HEK293T (cell line): ENCODE results near the gene CCNK.

ENCODE experiments used
- BHLHE40 ChIP-seq: fragments of 450-650 bp; IDR thresholded peaks from 2 replicates; pipeline ENCODE4 v1.6.1; 2016; ENCODE audit warnings: mild to moderate bottlenecking, moderate library complexity, borderline replicate concordance
- ELF4 ChIP-seq: fragments of 450-650 bp; IDR thresholded peaks from 2 replicates; pipeline ENCODE4 v1.6.1; 2017; ENCODE audit warnings: antibody characterized with exemption
- FOXK2 ChIP-seq: fragments of 450-650 bp; IDR thresholded peaks from 2 replicates; pipeline ENCODE4 v1.6.1; 2016; ENCODE audit warnings: mild to moderate bottlenecking
- FOXM1 ChIP-seq: fragments of 450-650 bp; IDR thresholded peaks from 2 replicates; pipeline ENCODE4 v1.6.1; 2017; ENCODE audit warnings: mild to moderate bottlenecking, borderline replicate concordance
- LEF1 ChIP-seq: fragments of 450-650 bp; IDR thresholded peaks from 2 replicates; pipeline ENCODE4 v1.6.1; 2017; ENCODE audit warnings: mild to moderate bottlenecking, borderline replicate concordance
- NFRKB ChIP-seq: fragments of 450-650 bp; IDR thresholded peaks from 2 replicates; pipeline ENCODE4 v1.6.1; 2016; ENCODE audit warnings: mild to moderate bottlenecking, moderate library complexity
- PKNOX1 ChIP-seq: fragments of 450-650 bp; IDR thresholded peaks from 2 replicates; pipeline ENCODE4 v1.6.1; 2016
- SUZ12 ChIP-seq: fragments of 450-650 bp; IDR thresholded peaks from 2 replicates; pipeline ENCODE4 v1.6.1; 2016; ENCODE audit warnings: mild to moderate bottlenecking
- TARDBP ChIP-seq: fragments of 450-650 bp; IDR thresholded peaks from 2 replicates; pipeline ENCODE4 v1.6.1; 2016

GRCh38 chr14:99471731-99472130 is 9.5 kb upstream of the CCNK start:
- TF ChIP-seq BHLHE40 (no peak), PKNOX1 (no peak), FOXK2 (no peak), TARDBP (no peak), NFRKB (no peak), FOXM1 (no peak), ELF4 (no peak), SUZ12 (no peak), LEF1 (no peak)
